Peyer's patch (tissue), 4 donors: ENCODE results near the gene EPHB2. TPM values are rescaled to one million over a fixed set of nuclear protein-coding genes. Genes with fewer than 3 reads are reported as not detected.

Experiments
- DNase-seq, 3 donors: peaks; one replicate each; pipeline ENCODE4 v3.0.0-alpha.2; 2017 to 2019
- H3K27ac ChIP-seq, 4 donors: fragments of 200-600 bp; sonication (generic); one replicate each; pipeline ENCODE4 v1.5.1; 2016 to 2019
- H3K27me3 ChIP-seq, 2 donors: fragments of 200-600 bp; sonication (generic); one replicate each; pipeline ENCODE4 v1.5.1; 2019
- H3K36me3 ChIP-seq, 3 donors: fragments of 200-600 bp; sonication (generic); one replicate each; pipeline ENCODE4 v1.5.1; 2016 to 2019
- H3K4me1 ChIP-seq, 4 donors: fragments of 200-600 bp; sonication (generic); one replicate each; pipeline ENCODE4 v1.5.1; 2016 to 2019
- H3K4me3 ChIP-seq, 4 donors: fragments of 200-600 bp; sonication (generic); 1 replicate in 3 of 4; 2 replicates in 1 of 4; pipeline ENCODE4 v1.5.1; 2016 to 2019; ENCODE audit warnings: mild to moderate bottlenecking in 1 of 4
- H3K9me3 ChIP-seq, 4 donors: fragments of 200-600 bp; sonication (generic); one replicate each; pipeline ENCODE4 v1.5.1; 2016 to 2019; ENCODE audit warnings: mild to moderate bottlenecking in 1 of 4
- CTCF ChIP-seq, 6 experiments: fragments of 450-650 bp in 4 of 6; fragments of 200-600 bp in 2 of 6; sonication (generic) in 1 of 6; IDR thresholded peaks; one replicate each; pipeline ENCODE4 v1.5.1; 2017 to 2019; ENCODE audit warnings: antibody characterized with exemption in 6 of 6, mild to moderate bottlenecking in 3 of 6, moderate library complexity in 1 of 6
- POLR2A ChIP-seq, 2 donors: fragments of 450-650 bp; IDR thresholded peaks; one replicate each; pipeline ENCODE4 v1.5.1; 2017; ENCODE audit warnings: antibody characterized with exemption in 2 of 2, mild to moderate bottlenecking in 2 of 2, moderate library complexity in 2 of 2
- total RNA-seq, 4 donors: library from RNA; depleted of rRNA; stranded (reverse); fragments of >200 nt; gene quantifications; one replicate each; pipeline ENCODE4 v1.1.0, GENCODE V29; 2016

EPHB2 gene
- total RNA-seq, 4 donors from 2014 or later: 24.5 to 71.0 (median 53.9) TPM

DNA sequence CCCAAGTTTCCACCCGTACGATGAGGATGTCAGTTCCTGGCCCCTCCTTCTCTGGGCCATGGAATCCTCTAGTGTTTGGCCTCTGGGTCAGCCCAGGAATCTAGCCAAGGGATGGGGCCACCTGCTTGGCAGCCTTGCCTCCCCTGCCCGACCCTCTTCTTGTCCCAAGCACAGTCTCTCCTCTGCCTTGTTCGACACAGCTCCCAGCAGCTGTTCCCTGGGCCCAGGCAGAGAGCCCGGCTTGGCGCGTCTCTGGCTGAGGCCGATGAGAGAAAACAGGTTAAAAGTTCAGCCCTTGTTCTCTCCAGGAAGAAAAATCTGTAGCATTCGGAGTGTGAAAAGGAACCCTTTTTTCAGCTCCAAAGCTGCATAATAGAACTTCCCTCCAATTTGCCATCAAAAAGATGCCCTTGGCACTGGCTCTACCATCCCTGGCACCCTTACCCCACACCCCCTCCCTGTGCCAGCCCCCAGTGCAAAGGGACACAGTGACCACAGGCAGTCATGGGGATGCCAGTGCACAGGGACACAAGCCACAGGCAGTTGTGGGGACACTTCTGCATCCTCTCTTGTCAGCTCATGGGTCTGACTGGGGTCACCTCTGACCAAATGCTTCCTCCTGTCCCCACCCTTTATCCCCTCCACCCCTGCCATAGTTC, 68.4 kb downstream of the EPHB2 start:
- Histone ChIP-seq H3K27me3 (no peaks in the 10 kb centered on the region), H3K27ac (no peak overlapping the region), H3K4me1 (peaks cover 0 to 26% (median 0%) of the 10 kb centered on the region in 4 donors), H3K9me3 (no peaks in the 10 kb centered on the region), H3K36me3 (no peaks in the 10 kb centered on the region), H3K4me3 (no peak overlapping the region)
- no peak for DNase-seq
- TF ChIP-seq CTCF (IDR thresholded peaks at IDR 0.05) (no peak), POLR2A (IDR thresholded peaks at IDR 0.05) (no peak)

GRCh38 chr1:22780696-22781095, 70.1 kb downstream of the EPHB2 start:
- H3K9me3 ChIP-seq: no peaks in the 10 kb centered on the region
- peaks cover 0 to 18% (median 0%) of the 10 kb centered on the region in 4 donors for H3K4me1 ChIP-seq
- no peaks in the 10 kb centered on the region for H3K27me3 ChIP-seq
- H3K4me3 ChIP-seq: no peak overlapping the region
- H3K36me3 ChIP-seq: no peaks in the 10 kb centered on the region
- DNase-seq: no peak
- no peak overlapping the region for H3K27ac ChIP-seq
- no peak for TF ChIP-seq POLR2A (IDR thresholded peaks at IDR 0.05)
- no peak for TF ChIP-seq CTCF (IDR thresholded peaks at IDR 0.05)

- H3K27me3 ChIP-seq: no peaks in the 10 kb centered on the region
- TF ChIP-seq POLR2A (IDR thresholded peaks at IDR 0.05) (no peak), CTCF (IDR thresholded peaks at IDR 0.05) (no peak)
- no peak overlapping the region for H3K4me3 ChIP-seq
- H3K9me3 ChIP-seq: no peaks in the 10 kb centered on the region
- peaks cover 0 to 12% (median 0%) of the 10 kb centered on the region in 4 donors for H3K4me1 ChIP-seq
- no peak overlapping the region for H3K27ac ChIP-seq
- H3K36me3 ChIP-seq: no peaks in the 10 kb centered on the region
- DNase-seq: no peak
These were observed 70.8 kb downstream of the EPHB2 start for GRCh38 chr1:22781483-22781882.

- TF ChIP-seq CTCF (IDR thresholded peaks at IDR 0.05): no peak
- no peak for TF ChIP-seq POLR2A (IDR thresholded peaks at IDR 0.05)
- no peak overlapping the region for H3K27ac ChIP-seq
- H3K36me3 ChIP-seq: no peaks in the 10 kb centered on the region
These were observed 71.8 kb downstream of the EPHB2 start for GRCh38 chr1:22782406-22782805.

DNA sequence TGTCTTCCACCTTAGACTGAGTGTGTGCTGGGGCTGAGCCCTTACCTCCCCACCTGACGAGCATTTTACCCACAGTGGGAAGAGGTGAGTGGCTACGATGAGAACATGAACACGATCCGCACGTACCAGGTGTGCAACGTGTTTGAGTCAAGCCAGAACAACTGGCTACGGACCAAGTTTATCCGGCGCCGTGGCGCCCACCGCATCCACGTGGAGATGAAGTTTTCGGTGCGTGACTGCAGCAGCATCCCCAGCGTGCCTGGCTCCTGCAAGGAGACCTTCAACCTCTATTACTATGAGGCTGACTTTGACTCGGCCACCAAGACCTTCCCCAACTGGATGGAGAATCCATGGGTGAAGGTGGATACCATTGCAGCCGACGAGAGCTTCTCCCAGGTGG, 73.7 kb downstream of the EPHB2 start:
- Histone ChIP-seq H3K36me3 (no peaks in the 10 kb centered on the region), H3K4me3 (no peak overlapping the region), H3K27me3 (no peaks in the 10 kb centered on the region), H3K4me1 (peaks cover 0 to 5% (median 0%) of the 10 kb centered on the region in 4 donors), H3K9me3 (no peaks in the 10 kb centered on the region), H3K27ac (no peak overlapping the region)
- TF ChIP-seq POLR2A (IDR thresholded peaks at IDR 0.05) (no peak), CTCF (IDR thresholded peaks at IDR 0.05) (no peak)
- DNase-seq: no peak

More at GRCh38 chr1:22782406-22782805, 71.8 kb downstream of the EPHB2 start:
- DNase-seq: no peak
- Histone ChIP-seq H3K4me1 (peaks cover 0 to 12% (median 0%) of the 10 kb centered on the region in 4 donors), H3K4me3 (no peak overlapping the region), H3K27me3 (no peaks in the 10 kb centered on the region), H3K9me3 (no peaks in the 10 kb centered on the region)
